HG03432 (cell line): ENCODE measurements around the gene BAZ2B.
"Not testable (repeated sequence)": the region's sequence is repeated elsewhere in the genome, so short reads cannot be mapped to it uniquely, and the experiment has no call there.

Experiments
- ATAC-seq: cut with Tn5 transposase; IDR thresholded peaks from one replicate; pipeline ENCODE4 v1.9.1; 2021; ENCODE audit warnings: mild to moderate bottlenecking, moderate library complexity; ENCODE audit not compliant: unreplicated experiment

Gene BAZ2B

GRCh38 chr2:159438720-159439353 is 177.5 kb downstream of the BAZ2B start:
- ATAC-seq, result no peak

- ATAC-seq, result no peak
Measured at GRCh38 chr2:159438284-159438683, 178.1 kb downstream of the BAZ2B start.

DNA sequence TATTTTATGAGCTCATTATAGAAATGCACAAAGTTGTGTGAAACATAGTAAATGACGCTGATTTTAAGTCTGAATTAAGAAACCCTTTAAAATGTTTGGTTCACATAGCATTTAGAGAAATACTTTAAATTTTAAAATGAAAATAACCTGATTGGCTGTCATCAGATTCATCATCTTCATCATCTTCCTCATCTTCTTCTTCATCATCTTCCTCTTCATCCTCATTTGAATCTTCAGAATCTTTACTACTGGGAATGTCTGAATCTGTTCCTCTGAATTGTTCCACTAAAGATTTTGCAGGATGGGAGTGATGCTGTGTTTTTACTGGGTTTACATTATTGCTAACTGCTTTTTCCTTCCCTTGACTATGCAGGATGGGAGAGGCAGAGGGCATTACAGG is 183.7 kb downstream of the BAZ2B start:
- ATAC-seq, result no peak

DNA sequence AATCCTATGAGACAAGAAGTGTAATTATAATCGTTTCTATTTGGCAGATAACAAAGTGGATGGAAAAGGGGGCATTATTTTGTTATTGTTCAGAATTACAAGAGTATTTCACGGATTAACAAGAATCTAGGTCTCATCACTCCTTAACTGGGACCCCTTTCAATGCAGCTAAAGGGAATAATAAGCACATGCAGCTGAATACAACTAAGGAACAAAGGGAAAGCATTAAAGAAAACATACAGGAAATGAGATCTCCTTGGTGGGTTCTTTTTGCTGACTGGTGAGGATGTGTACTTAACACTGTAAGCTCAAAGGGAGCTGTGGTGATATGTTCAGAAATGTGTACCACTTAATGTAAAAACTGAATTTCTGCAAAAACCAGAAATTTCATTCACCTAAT is 189.3 kb downstream of the BAZ2B start:
- ATAC-seq, result no peak

DNA sequence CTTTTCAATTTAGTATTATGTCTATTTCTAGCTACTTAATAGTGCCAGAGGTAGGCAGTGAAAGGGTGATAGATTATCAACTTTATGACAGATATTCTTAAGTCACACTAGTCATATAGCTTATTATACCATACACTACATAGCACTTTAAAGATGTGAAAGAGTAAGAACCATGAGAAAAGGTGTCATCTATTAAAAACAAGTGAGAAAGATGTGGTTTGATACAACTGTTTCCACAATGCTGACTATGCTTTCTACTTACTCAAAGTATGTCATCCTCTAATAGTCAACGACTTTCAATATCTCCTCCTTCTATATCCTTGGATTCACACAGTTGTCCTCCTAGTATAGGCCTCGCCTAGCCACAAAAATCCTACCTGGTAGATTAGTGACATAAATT is 196.9 kb downstream of the BAZ2B start:
- no peak for ATAC-seq

- no peak for ATAC-seq
Measured at GRCh38 chr2:159411460-159411859, 204.9 kb downstream of the BAZ2B start.

DNA sequence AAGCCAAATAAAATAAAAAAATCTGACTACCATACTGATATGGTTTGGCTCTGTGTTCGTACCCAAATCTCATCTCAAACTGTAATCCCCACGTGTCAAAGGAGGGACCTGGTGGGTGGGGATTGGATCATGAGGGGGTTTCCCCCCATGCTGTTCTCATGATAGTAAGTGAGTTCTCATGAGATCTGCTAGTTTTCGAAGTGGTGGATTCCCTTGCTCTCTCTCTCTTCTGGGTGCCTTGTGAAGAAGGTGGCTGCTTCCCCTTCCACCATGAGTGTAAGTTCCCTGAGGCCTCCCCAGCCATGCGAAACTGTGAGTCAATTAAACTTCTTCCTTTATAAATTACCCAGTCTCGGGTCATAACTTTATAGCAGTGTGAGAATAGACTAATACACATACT is 206.1 kb downstream of the BAZ2B start:
- no peak for ATAC-seq

DNA sequence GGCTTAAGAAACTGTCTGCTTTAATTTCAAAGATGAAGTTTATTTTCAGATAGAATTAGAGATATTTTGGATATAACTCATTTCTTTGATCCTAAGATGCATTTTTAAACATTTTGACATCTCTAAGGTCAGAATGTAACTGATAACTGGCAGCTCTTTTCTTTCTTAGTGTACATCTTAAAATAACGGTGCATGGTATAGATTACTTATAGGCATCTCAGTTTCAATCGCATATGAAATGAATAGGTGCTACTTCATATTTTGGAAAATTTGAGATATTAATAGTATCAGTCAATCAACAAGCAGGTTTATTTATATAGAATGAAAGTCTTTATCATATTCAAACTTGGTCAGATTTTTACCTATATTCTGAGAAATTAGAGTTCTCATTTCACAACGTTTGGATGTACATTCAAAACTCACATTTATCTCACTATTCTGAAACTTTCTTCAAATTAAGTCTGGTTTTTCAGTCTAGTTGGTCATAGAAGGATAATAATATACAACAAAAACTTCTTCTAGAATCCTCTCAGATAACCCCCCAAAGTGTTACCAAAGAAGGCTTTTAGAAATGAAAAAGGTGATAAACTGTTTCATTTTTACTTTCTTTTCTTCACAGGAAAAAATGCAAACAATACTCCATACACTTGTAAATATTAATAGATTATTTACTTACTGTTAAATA is 207.1 kb downstream of the BAZ2B start:
- ATAC-seq, result no peak

DNA sequence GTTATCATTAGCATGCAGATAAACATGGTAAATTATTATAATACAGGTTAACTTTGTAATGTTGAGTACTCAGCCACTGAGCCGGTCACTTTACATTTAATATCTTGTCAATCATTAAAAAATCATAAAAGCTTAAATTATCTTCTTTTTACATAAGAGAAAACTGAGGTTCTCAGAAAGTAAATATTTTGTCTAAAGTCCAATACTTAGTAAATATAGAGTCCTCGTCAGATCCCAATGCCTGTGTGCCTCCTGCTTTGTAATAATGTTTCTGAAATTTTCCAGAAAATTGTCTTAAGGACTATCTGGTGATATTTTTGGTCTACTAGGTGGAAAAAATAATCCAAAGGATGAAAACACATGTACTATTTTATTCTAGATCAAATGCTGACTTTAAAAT is 213.6 kb downstream of the BAZ2B start:
- ATAC-seq, result no peak

DNA sequence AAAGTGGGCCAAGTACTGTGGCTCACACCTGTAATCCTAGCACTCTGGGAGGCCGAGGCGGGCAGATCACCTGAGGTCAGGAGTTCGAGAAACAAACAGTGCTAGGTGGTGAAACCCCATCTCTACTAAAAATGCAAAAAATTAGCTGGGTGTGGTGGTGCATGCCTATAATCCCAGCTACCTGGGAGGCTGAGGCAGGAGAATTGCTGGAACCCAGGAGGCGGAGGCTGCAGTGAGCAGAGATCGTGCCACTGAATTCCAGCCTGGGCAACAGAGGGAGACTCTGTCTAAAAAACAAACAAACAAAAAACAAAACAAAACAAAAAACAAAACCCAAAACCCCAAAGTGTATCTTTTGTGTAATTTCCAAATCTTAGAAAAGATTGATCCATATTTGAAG is 214.2 kb downstream of the BAZ2B start:
- ATAC-seq, result not testable (repeated sequence)

GRCh38 chr2:159399716-159400415 is 216.5 kb downstream of the BAZ2B start:
- ATAC-seq, result no peak

- no peak for ATAC-seq
Measured at GRCh38 chr2:159396799-159397198, 219.5 kb downstream of the BAZ2B start.

DNA sequence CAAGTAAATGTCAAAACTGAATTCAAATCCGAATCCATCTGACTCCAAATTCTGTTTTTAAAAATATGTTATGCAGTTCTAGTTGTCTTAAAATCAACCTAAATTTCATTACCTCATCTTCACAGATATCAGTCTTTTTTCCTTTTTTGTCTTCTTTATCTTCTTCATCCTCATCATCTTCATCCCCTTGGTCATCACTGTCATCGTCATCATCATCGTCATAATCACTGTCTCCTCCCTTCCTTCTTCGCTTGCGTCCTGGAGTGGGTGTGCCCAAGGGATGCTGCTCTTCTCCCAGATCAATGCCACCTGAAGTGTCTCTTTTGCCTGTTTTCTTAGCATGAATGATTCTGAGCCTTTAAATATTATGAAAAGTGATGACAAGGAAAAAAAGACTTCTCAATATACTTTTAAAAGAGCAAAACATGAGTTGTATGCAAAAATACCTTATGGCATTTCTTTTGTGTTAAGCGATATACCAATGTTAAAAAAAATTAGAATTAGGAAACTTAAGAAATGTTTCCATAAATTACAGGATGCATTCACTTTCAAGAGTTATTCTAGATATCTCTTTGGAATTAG is 233.8 kb downstream of the BAZ2B start:
- no peak for ATAC-seq

GRCh38 chr2:159381574-159381973 is 234.8 kb downstream of the BAZ2B start:
- peak; percentile 89 for ATAC-seq

GRCh38 chr2:159380685-159381239 is 235.6 kb downstream of the BAZ2B start:
- ATAC-seq, result no peak

DNA sequence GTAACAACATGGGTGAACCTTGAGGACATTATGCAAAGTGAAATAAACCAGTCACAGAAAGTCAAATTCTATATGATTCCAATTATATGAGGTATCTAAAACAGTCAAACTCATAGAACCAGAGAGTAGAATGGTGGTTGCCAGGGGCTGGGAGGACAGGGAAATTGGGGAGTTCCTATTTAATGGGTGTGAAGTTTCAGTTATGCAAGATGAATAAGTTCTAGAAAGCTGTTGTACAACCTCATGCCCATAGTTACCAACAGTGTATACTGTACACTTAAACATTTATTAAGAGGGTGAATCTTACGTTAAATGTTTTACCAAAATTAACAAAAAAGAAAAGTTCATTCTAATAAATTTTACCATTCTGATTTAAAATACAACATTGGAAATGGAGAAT is 237.2 kb downstream of the BAZ2B start:
- ATAC-seq, result no peak

DNA sequence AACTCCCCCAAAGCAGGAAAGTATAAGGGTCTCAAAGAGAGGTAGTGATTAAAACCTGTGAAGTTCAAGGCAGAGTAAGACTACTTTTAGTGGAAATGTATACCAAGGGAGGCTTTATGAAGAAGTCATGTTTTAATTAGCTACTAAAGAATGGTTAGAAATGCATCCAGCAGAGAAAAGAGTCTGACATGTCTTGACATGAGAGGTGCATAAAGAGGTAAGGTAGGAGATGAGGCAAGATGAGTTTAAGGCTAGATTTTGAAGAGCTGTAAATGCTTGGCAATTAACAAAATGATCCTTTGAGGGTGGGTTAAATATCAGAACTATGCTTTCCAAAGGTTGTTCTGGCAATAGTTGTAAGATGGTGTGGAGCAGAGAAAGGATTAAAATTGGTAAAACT is 241.1 kb downstream of the BAZ2B start:
- ATAC-seq, result no peak

- ATAC-seq, result no peak
Measured at GRCh38 chr2:159371506-159371905, 244.8 kb downstream of the BAZ2B start.

DNA sequence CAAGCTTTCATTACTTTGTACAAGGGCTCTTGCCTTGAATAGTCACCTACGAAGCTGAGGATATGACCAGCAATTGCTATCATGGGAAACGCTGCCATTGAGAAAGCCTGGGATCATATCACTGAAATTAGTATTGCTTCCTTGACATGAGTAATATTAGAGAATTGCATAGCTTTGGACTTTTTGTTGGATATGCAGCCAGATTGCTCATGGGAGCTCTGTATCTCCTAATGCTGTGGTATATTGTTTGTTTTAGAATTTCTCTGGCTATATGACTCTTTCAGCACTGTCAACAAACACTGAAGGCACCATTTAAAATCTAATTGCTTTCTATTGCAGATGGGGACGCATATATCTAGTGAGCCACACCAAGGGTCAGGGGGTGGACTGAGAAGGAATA is 249.8 kb downstream of the BAZ2B start:
- no peak for ATAC-seq

- ATAC-seq, result no peak
Measured at GRCh38 chr2:159362816-159363251, 253.5 kb downstream of the BAZ2B start.

- ATAC-seq, result no peak
Measured at GRCh38 chr2:159362094-159362493, 254.3 kb downstream of the BAZ2B start.
